Neural cell (in vitro differentiated cells): ENCODE data around the gene TBC1D9. TPM values are rescaled to one million over a fixed set of nuclear protein-coding genes. Genes with fewer than 3 reads are reported as not detected.

Experiments used
- H2AFZ ChIP-seq: fragments of 200-600, 300-800 bp; sonication (generic), shearing (Covaris generic); 2 replicates; pipeline ENCODE4 v1.6.0; 2014; ENCODE audit warnings: low read depth, mild to moderate bottlenecking, antibody characterized with exemption, low read length, moderate library complexity
- H3F3A ChIP-seq: fragments of 200-600 bp; shearing (Covaris generic); 2 replicates; pipeline ENCODE4 v1.6.1; 2016; ENCODE audit warnings: mild to moderate bottlenecking, moderate library complexity, mixed read lengths, antibody characterized with exemption, low read length; ENCODE audit not compliant: insufficient read depth, poor library complexity, severe bottlenecking
- H3K27ac ChIP-seq: fragments of 200-600, 300-800 bp; sonication (generic), shearing (Covaris generic); 2 replicates; pipeline ENCODE4 v1.5.1; 2014; ENCODE audit warnings: mild to moderate bottlenecking, low read length, moderate library complexity
- H3K27me3 ChIP-seq: fragments of 300-800, 200-600 bp; sonication (generic), shearing (Covaris generic); 2 replicates; pipeline ENCODE4 v1.6.0; 2014; ENCODE audit warnings: mild to moderate bottlenecking, low read depth, low read length, moderate library complexity; ENCODE audit not compliant: insufficient read depth
- H3K36me3 ChIP-seq: fragments of 300-800, 200-600 bp; sonication (generic), shearing (Covaris generic); 2 replicates; pipeline ENCODE4 v1.5.1; 2014; ENCODE audit warnings: mild to moderate bottlenecking, antibody characterized with exemption, low read length, moderate library complexity; ENCODE audit not compliant: insufficient read depth
- H3K4me2 ChIP-seq: fragments of 300-800, 200-600 bp; sonication (generic), shearing (Covaris generic); 2 replicates; pipeline ENCODE4 v1.6.0; 2014; ENCODE audit warnings: mild to moderate bottlenecking, low read length
- H3K4me3 ChIP-seq: fragments of 300-800, 200-600 bp; sonication (generic), shearing (Covaris generic); 2 replicates; pipeline ENCODE4 v1.5.1; 2014; ENCODE audit warnings: mild to moderate bottlenecking, low read length, moderate library complexity
- H3K79me2 ChIP-seq: fragments of 200-600 bp; shearing (Covaris generic); replicated peaks from 2 replicates; pipeline ENCODE4 v1.6.0; 2014; ENCODE audit warnings: mild to moderate bottlenecking, low read length, moderate library complexity; ENCODE audit not compliant: insufficient read depth
- H3K9ac ChIP-seq: fragments of 300-800, 200-600 bp; sonication (generic), shearing (Covaris generic); 2 replicates; pipeline ENCODE4 v1.6.1; 2016; ENCODE audit warnings: mild to moderate bottlenecking, low read length, mixed read lengths
- H3K9me2 ChIP-seq: fragments of 200-600 bp; shearing (Covaris generic); 2 replicates; pipeline ENCODE4 v1.6.1; 2016; ENCODE audit warnings: mild to moderate bottlenecking, low read length, mixed read lengths; ENCODE audit not compliant: insufficient read depth
- H3K9me3 ChIP-seq: fragments of 200-600, 300-800 bp; sonication (generic), shearing (Covaris generic); 2 replicates; pipeline ENCODE4 v1.6.1; 2016; ENCODE audit warnings: mild to moderate bottlenecking, mixed run types, low read length, moderate library complexity, mixed read lengths
- H4K20me1 ChIP-seq: fragments of 200-600 bp; shearing (Covaris generic); 2 replicates; pipeline ENCODE4 v1.6.1; 2016; ENCODE audit warnings: mild to moderate bottlenecking, mixed run types; ENCODE audit not compliant: insufficient read depth
- EP300 ChIP-seq: fragments of 450-650 bp; conservative IDR thresholded peaks from 2 replicates; pipeline ENCODE4 v1.6.1; 2014; ENCODE audit warnings: antibody characterized with exemption, mild to moderate bottlenecking, moderate library complexity; ENCODE audit not compliant: poor library complexity, severe bottlenecking
- EZH2 ChIP-seq: fragments of 200-600, 300-800 bp; shearing (Covaris generic), sonication (generic); IDR thresholded peaks from 2 replicates; pipeline ENCODE4 v1.6.1; 2014; ENCODE audit warnings: antibody characterized with exemption, low read length, borderline replicate concordance, mild to moderate bottlenecking; ENCODE audit not compliant: insufficient read depth, poor library complexity, severe bottlenecking
- MXI1 ChIP-seq: fragments of 450-650 bp; conservative IDR thresholded peaks from 2 replicates; pipeline ENCODE4 v1.6.1; 2014; ENCODE audit warnings: antibody characterized with exemption, mild to moderate bottlenecking; ENCODE audit not compliant: poor library complexity, severe bottlenecking
- POLR2AphosphoS5 ChIP-seq: IDR thresholded peaks from 2 replicates; pipeline ENCODE4 v1.6.1; 2012
- RAD21 ChIP-seq: fragments of 450-650 bp; conservative IDR thresholded peaks from 2 replicates; pipeline ENCODE4 v1.6.1; 2014; ENCODE audit warnings: antibody characterized with exemption, mild to moderate bottlenecking, moderate library complexity
- SMC3 ChIP-seq: fragments of 450-650 bp; conservative IDR thresholded peaks from 2 replicates; pipeline ENCODE4 v1.6.1; 2014; ENCODE audit warnings: antibody characterized with exemption, mild to moderate bottlenecking, moderate library complexity; ENCODE audit not compliant: poor library complexity
- TAF1 ChIP-seq: IDR thresholded peaks from 2 replicates; pipeline ENCODE4 v1.6.1; 2012; ENCODE audit warnings: low read depth
- polyA plus RNA-seq: library from polyadenylated mRNA; depleted of rRNA; stranded (reverse); fragments of >200 nt; gene quantifications from 2 replicates; pipeline ENCODE4 v1.2.3, GENCODE V29; 2014
- TF ChIP-seq, protein P1 (sequence below): IDR thresholded peaks from 2 replicates; pipeline ENCODE4 v1.6.1; 2012; ENCODE audit warnings: borderline replicate concordance
- TF ChIP-seq, protein P2 (sequence below): fragments of 450-650 bp; IDR thresholded peaks from 2 replicates; pipeline ENCODE4 v1.5.1; 2014; ENCODE audit warnings: antibody characterized with exemption, mild to moderate bottlenecking, moderate library complexity; ENCODE audit not compliant: poor library complexity, severe bottlenecking

TBC1D9 gene
- polyA plus RNA-seq, 1 donor from 2014 or later = 42.8 TPM

DNA sequence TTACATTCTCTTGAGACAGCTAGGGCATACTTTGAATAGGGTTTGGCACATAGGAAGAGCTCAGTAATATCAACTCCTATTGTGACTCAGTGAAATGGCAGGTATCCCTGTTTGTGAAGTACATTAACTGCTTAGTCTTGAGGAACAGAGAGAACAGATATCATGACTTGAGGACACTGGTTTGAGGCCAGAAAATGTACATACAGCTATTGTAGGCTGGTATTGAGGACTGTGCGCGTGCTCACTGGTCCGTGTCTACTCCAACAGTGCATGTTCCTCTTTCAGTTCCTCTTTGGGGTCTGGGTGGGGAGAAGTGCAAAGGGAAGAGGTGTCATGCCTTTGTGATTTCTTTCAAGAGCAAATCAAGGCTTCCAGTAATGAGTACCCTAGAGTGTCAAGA, 34.6 kb upstream of the TBC1D9 start:
- Histone ChIP-seq H3K9me3 (no peaks in the 10 kb centered on the region), H3K27me3 (no peaks in the 10 kb centered on the region), H3K4me3 (no peak overlapping the region), H3K36me3 (no peaks in the 10 kb centered on the region), H3K79me2 (no peaks in the 10 kb centered on the region), H3K9ac (no peak overlapping the region), H4K20me1 (no peaks in the 10 kb centered on the region), H2AFZ (no peak overlapping the region), H3F3A (no peaks in the 10 kb centered on the region), H3K4me2 (no peak overlapping the region), H3K9me2 (no peaks in the 10 kb centered on the region), H3K27ac (no peak overlapping the region)
- TF ChIP-seq MXI1 = no peak
- TF ChIP-seq EP300 = no peak
- TF ChIP-seq EZH2 = no peak
- TF ChIP-seq, protein P1, sequence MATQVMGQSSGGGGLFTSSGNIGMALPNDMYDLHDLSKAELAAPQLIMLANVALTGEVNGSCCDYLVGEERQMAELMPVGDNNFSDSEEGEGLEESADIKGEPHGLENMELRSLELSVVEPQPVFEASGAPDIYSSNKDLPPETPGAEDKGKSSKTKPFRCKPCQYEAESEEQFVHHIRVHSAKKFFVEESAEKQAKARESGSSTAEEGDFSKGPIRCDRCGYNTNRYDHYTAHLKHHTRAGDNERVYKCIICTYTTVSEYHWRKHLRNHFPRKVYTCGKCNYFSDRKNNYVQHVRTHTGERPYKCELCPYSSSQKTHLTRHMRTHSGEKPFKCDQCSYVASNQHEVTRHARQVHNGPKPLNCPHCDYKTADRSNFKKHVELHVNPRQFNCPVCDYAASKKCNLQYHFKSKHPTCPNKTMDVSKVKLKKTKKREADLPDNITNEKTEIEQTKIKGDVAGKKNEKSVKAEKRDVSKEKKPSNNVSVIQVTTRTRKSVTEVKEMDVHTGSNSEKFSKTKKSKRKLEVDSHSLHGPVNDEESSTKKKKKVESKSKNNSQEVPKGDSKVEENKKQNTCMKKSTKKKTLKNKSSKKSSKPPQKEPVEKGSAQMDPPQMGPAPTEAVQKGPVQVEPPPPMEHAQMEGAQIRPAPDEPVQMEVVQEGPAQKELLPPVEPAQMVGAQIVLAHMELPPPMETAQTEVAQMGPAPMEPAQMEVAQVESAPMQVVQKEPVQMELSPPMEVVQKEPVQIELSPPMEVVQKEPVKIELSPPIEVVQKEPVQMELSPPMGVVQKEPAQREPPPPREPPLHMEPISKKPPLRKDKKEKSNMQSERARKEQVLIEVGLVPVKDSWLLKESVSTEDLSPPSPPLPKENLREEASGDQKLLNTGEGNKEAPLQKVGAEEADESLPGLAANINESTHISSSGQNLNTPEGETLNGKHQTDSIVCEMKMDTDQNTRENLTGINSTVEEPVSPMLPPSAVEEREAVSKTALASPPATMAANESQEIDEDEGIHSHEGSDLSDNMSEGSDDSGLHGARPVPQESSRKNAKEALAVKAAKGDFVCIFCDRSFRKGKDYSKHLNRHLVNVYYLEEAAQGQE = no peak
- no peak for TF ChIP-seq TAF1

DNA sequence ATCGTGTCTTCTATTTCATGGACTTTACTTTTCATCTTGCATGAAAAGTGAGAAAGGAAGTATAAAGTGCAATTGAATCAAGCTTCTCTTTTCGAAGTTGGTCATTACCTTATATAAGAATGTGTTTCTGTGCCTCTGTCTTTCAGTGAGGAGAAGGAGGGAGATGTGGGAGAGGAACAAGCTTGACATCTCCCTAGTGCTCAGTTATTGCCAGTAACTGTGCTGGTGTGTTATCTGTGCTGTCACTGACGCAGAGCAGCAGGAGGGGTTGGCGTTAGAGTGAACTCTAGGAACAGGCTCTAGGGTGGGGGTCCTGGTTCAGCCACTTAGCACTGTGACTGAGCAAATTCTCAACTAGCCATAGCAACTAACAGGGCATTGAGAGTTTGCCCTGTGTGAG, 34.0 kb upstream of the TBC1D9 start:
- Histone ChIP-seq H3K4me3 (no peak overlapping the region), H3K9me2 (no peaks in the 10 kb centered on the region), H3F3A (no peaks in the 10 kb centered on the region), H3K79me2 (no peaks in the 10 kb centered on the region), H3K9ac (no peak overlapping the region), H2AFZ (no peak overlapping the region), H3K27me3 (no peaks in the 10 kb centered on the region), H3K36me3 (no peaks in the 10 kb centered on the region), H3K4me2 (no peak overlapping the region), H3K9me3 (no peaks in the 10 kb centered on the region), H4K20me1 (no peaks in the 10 kb centered on the region), H3K27ac (no peak overlapping the region)
- TF ChIP-seq TAF1 (no peak), EP300 (no peak), EZH2 (no peak), SMC3 (no peak), POLR2AphosphoS5 (no peak), MXI1 (no peak), RAD21 (no peak)
- TF ChIP-seq, protein P1 = no peak
- TF ChIP-seq, protein P2, sequence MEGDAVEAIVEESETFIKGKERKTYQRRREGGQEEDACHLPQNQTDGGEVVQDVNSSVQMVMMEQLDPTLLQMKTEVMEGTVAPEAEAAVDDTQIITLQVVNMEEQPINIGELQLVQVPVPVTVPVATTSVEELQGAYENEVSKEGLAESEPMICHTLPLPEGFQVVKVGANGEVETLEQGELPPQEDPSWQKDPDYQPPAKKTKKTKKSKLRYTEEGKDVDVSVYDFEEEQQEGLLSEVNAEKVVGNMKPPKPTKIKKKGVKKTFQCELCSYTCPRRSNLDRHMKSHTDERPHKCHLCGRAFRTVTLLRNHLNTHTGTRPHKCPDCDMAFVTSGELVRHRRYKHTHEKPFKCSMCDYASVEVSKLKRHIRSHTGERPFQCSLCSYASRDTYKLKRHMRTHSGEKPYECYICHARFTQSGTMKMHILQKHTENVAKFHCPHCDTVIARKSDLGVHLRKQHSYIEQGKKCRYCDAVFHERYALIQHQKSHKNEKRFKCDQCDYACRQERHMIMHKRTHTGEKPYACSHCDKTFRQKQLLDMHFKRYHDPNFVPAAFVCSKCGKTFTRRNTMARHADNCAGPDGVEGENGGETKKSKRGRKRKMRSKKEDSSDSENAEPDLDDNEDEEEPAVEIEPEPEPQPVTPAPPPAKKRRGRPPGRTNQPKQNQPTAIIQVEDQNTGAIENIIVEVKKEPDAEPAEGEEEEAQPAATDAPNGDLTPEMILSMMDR = no peak
